Endothelial cell (in vitro differentiated cells): ENCODE results near the gene GIMAP7. TPM values are rescaled to one million over a fixed set of nuclear protein-coding genes. Genes with fewer than 3 reads are reported as not detected.

ENCODE experiments used
- DNase-seq: peaks from one replicate; pipeline ENCODE4 v3.0.0; 2021; ENCODE audit warnings: low spot score
- H3K27ac Mint-ChIP-seq: one replicate; pipeline ENCODE4 v1.8.0; 2021; ENCODE audit warnings: mixed read lengths, inconsistent platforms; ENCODE audit not compliant: unreplicated experiment
- H3K27me3 Mint-ChIP-seq: one replicate; pipeline ENCODE4 v1.8.0; 2021; ENCODE audit warnings: mild to moderate bottlenecking, moderate library complexity, mixed read lengths, inconsistent platforms; ENCODE audit not compliant: unreplicated experiment
- H3K36me3 Mint-ChIP-seq: one replicate; pipeline ENCODE4 v1.8.0; 2021; ENCODE audit warnings: mild to moderate bottlenecking, low read depth, mixed read lengths, inconsistent platforms; ENCODE audit not compliant: unreplicated experiment
- H3K4me1 Mint-ChIP-seq: one replicate; pipeline ENCODE4 v1.8.0; 2021; ENCODE audit warnings: mild to moderate bottlenecking, mixed read lengths, inconsistent platforms; ENCODE audit not compliant: unreplicated experiment
- H3K4me3 Mint-ChIP-seq: one replicate; pipeline ENCODE4 v1.8.0; 2021; ENCODE audit warnings: mild to moderate bottlenecking, mixed read lengths, inconsistent platforms; ENCODE audit not compliant: unreplicated experiment
- H3K9me3 Mint-ChIP-seq: one replicate; pipeline ENCODE4 v1.8.0; 2021; ENCODE audit warnings: mixed read lengths, inconsistent platforms; ENCODE audit not compliant: unreplicated experiment
- CTCF ChIP-seq: fragments of 200-600 bp; sonication (generic); IDR thresholded peaks from one replicate; pipeline ENCODE4 v1.5.0; 2021; ENCODE audit warnings: antibody characterized with exemption; ENCODE audit not compliant: unreplicated experiment
- total RNA-seq: library from RNA; stranded (reverse); fragmentation: NEBNext Ultra II Directional; extraction: Animal tissue kit (Norgen Biotek cat#: 25700); gene quantifications from one replicate; pipeline ENCODE4 v1.2.1, GENCODE V29; 2021; ENCODE audit not compliant: unreplicated experiment

The GIMAP7 gene
- total RNA-seq, 1 donor from 2014 or later, result 2.2 TPM

- Mint-ChIP-seq H3K4me3 (no peak overlapping the region), H3K27me3 (peaks cover 5% of the 10 kb centered on the region), H3K9me3 (peaks cover 22% of the 10 kb centered on the region), H3K4me1 (peaks cover 30% of the 10 kb centered on the region), H3K36me3 (peaks cover 35% of the 10 kb centered on the region), H3K27ac (no peak overlapping the region)
- TF ChIP-seq CTCF, result no peak
- DNase-seq, result no peak
These were observed 50.6 kb downstream of the GIMAP7 start for GRCh38 chr7:150565239-150565638.

DNA sequence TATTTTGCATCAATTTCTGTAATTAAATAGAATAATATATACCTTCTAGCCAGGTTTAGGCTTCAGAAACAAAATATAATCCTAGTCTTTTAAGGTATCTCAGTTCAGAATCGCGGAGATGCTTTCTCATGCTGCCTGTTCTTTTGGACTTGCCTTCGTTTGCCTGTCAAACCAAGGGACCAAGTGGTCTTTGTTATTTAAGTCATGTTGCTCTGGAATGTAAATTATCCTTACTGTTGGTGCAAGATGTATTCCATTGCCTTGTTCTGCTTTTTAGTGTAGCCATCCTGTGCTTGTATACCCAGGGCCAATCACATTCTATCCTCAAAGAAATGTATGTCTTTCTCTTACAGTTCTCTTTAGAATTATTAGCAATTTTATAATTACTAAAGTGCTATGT is 51.5 kb downstream of the GIMAP7 start:
- H3K4me1 Mint-ChIP-seq, result peaks cover 37% of the 10 kb centered on the region
- H3K27ac Mint-ChIP-seq, result no peak overlapping the region
- TF ChIP-seq CTCF, result no peak
- DNase-seq, result no peak
- H3K27me3 Mint-ChIP-seq, result peaks cover 5% of the 10 kb centered on the region
- peaks cover 13% of the 10 kb centered on the region for H3K9me3 Mint-ChIP-seq
- H3K4me3 Mint-ChIP-seq, result no peak overlapping the region
- H3K36me3 Mint-ChIP-seq, result peaks cover 26% of the 10 kb centered on the region

DNA sequence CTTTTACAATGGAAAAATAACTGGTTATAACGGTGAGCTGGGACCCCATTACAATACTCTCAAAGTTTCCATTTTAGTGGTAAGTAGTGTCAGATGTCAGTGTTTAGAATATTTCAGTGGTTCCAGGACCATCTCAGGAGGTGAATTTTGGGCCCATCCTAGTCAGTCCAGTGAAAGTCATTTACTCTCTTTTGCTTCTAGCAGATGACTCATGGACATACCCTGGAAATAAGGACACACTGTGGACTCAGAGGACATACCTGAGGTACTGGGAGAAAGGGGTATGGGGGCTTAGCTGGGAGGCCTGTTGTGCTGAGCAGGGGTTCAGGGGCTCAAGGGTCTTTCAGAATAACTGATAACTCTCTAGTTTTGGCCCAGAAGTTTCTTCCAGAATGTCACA is 51.9 kb downstream of the GIMAP7 start:
- no peak overlapping the region for H3K4me3 Mint-ChIP-seq
- H3K27me3 Mint-ChIP-seq, result peaks cover 5% of the 10 kb centered on the region
- H3K27ac Mint-ChIP-seq, result no peak overlapping the region
- H3K36me3 Mint-ChIP-seq, result peaks cover 26% of the 10 kb centered on the region
- no peak for TF ChIP-seq CTCF
- peaks cover 10% of the 10 kb centered on the region for H3K9me3 Mint-ChIP-seq
- H3K4me1 Mint-ChIP-seq, result peaks cover 41% of the 10 kb centered on the region
- no peak for DNase-seq

DNA sequence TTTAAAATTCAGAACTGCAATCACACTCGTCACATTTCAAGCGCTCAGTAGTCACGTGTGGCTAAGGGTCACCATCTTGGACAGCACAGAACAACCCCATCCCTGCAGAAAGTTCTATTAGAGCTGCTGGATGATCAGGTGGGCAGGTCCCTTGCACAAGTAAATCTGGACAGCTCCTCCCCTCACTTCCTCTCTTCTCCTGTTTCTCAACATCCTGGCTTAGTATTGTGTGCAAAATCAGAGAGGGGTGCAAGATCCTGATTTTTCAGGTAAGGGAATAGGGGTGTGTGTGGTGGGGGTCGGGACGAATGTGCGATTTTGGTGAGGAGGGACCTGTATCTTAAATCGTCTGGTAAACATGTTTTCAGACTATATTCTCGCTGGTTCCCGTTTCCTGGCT is 52.5 kb downstream of the GIMAP7 start, which contains the start of gene GIMAP4:
Gene GIMAP4, plus strand, starts transcription at position 222 of the 400 bp plus-strand sequence. CDS start 2,512 bp downstream, outside the sequence.
- Mint-ChIP-seq H3K9me3 (peaks cover 6% of the 10 kb centered on the region), H3K4me1 (peaks cover 47% of the 10 kb centered on the region), H3K36me3 (peaks cover 21% of the 10 kb centered on the region), H3K4me3 (peak within 1 kb of the TSS; percentile 56), H3K27ac (no peak within 1 kb of the TSS), H3K27me3 (peaks cover 5% of the 10 kb centered on the region)
- no peak for TF ChIP-seq CTCF
- no peak for DNase-seq

- TF ChIP-seq CTCF, result no peak
- Mint-ChIP-seq H3K27me3 (peaks cover 5% of the 10 kb centered on the region), H3K27ac (no peak overlapping the region), H3K4me1 (peaks cover 53% of the 10 kb centered on the region), H3K36me3 (peaks cover 26% of the 10 kb centered on the region), H3K9me3 (peaks cover 13% of the 10 kb centered on the region), H3K4me3 (no peak overlapping the region)
- no peak for DNase-seq
These were observed 53.2 kb downstream of the GIMAP7 start for GRCh38 chr7:150567871-150568301.
